GM19193 (cell line): Measurements from ENCODE around the gene MTA1.

Source experiments
- POLR2A ChIP-seq: IDR thresholded peaks from 4 replicates; pipeline ENCODE4 v1.6.1; 2011; ENCODE audit not compliant: insufficient read depth, insufficient read length; ENCODE audit errors: extremely low read depth

Gene MTA1

GRCh38 chr14:105498430-105499255 lies 79.0 kb downstream of the MTA1 start:
- no peak for TF ChIP-seq POLR2A

DNA sequence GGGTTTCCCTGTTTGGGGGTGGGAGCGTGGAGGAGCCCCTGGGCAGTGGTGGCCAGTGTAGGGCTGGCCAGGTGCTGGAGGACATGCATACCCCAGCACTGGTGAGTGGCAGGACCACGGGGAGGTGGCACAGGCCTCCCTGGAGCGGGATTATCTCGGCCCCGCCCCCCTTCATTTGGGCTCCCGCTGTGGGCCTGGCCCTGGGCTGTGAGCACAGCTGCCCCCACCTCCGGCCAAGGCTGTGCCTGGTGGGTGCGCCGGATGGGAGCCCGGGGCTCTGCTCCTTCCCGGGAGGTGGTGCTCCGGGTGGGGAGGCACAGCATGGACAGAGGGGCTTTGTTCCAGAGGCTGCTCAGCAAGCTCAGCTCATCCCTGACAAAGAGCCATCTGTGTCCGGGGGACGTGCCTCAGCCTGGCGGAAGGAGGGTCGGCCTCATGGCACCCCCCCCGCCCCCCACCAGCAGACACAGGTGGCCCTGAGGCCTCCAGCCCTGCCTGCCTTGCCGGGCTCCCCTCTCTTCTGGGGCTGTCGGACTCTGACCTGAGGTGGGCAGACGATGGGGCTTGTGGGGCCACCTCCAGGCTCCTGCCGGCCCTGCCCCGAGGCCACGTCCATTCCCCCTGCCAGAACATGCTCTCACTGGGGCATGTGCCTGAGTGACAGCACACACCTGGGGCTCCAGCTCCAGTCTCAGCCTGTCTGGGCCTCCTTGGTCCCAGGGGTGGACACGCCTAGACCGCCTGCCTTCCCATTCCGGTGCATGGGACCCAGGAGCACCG lies 79.8 kb downstream of the MTA1 start:
- no peak for TF ChIP-seq POLR2A

- TF ChIP-seq POLR2A, result no peak
These were observed 80.6 kb downstream of the MTA1 start for GRCh38 chr14:105500036-105500725.

GRCh38 chr14:105500726-105501101 lies 81.1 kb downstream of the MTA1 start:
- no peak for TF ChIP-seq POLR2A

DNA sequence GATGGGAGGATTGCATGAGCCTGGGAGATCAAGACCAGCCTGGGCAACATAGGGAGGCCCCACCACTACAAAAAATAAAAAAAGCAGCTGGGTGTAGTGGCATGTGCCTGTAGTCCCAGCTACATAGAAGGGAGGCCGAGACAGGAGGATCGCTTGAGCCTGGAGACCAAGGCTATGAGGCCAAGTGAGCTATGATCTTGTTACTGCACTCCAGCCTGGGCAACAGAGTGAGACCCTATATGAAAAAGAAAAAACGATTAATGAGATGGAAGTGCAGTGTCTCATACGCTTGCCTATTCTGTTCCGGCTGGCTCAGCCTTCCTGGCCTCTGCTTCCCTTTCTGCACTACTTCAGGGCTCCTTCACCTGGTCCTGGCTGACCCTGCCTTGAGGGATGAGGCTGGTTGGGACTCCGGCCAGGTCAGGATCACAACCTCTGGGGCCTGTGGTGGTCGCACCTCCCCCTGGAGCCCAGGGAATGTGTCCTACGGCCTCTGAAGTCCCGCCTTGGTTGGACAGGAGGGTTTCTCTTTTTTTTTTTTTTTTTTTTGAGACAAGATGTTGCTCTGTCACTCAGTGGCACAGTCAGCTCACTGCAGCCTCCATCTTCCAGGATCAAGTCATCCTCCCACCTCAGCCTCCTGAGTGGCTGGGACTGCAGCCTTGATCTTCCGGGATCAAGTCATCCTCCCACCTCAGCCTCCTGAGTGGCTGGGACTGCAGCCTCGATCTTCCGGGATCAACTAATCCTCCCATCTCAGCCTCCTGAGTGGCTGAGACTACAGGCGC lies 82.1 kb downstream of the MTA1 start:
- no peak for TF ChIP-seq POLR2A

DNA sequence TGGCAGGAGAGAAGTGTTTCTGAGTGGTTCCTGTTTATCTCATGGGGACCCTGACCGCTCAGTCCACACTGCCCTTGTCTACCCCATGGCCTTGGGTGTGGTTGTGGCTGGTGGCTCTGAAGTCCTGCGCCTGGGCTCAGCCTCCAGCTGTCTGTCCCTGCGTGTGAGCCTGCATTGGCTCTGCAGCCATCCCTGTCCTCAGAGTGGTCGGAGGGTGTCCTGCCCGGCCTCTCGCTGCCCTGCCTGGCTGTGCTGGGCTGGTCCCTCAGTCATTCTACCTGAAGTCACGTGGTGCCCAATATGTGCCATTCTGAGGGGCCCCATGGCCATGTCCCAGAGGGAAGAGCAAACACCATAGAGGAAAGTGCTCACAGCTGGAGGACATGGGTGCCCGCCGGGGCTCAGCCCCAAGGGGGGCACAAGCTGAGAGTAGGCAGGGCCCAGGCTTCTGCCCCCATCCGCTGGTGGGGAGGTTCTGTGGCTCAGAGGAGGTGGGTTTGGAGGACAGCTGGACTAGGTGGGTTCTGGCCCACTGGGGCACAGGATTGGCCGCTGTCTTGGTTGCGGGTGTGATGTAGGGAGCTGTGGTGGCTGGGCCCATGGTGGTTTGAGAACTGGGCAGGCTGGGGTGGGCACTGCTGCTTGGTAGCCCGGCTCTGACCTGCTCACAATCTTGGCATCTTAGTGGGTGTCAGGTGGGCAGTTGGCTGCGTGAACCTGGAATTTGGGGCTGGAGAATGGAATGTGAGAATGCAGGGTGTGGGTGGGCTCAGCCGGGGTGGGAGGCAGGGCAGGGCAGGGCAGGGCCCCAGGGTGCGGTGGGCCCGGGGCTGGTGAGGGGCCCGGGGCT lies 83.0 kb downstream of the MTA1 start:
- no peak for TF ChIP-seq POLR2A

DNA sequence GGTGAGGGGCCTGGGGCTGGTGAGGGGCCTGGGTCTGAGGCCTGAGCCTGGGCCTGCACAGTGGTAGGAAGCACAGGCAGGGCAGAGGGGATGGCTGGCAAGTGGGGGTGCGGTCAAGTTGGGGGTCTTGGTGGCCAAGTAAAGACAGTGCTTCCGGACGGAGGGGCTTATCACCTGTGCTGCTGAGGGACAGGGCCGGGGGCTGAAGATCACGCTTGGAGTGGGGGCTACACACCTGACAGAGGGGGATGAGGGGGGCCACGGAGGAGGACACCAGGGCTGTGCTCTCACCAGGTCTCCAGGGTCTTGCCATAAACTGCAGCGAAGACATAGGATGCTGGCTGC lies 83.6 kb downstream of the MTA1 start:
- TF ChIP-seq POLR2A, result no peak

DNA sequence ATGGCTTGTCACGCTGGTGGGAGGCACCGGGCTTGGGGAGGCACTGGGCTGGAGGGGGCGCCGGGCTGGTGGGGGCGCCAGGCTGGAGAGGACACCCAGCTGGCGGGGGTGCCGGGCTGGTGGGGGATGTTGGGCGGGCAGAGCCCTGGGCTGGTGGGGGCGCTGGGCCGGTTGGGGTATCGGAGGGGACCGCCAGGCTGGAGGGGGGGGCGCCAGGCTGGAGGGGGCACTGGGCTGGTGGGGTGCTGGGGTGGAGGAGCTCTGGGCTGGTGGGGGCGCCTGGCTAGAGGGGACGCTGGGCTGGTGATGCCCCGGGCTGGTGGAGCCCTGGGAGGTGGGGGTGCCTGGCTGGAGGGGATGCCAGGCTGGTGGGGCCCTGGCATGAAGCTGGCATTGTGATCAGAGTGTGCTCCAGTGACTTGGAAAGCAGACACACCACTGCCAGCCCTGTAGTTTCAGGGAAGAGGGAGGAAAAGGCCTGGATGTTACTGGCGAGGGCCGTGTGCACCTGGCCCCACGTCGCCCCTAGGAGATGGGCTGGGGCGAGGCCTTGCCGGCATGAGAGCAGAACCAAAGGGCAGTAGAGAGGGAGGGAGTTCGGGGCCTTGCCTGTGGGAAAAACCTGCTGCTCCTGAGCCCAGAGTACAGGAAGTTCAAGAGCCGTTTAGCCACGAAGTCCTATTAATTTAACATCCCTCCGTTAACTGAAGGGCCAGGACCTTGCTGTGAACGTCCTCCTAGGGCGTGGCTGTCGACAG lies 84.5 kb downstream of the MTA1 start:
- TF ChIP-seq POLR2A, result no peak

- TF ChIP-seq POLR2A, result no peak
These were observed 85.5 kb downstream of the MTA1 start for GRCh38 chr14:105505101-105505500.

GRCh38 chr14:105507247-105507646 lies 87.6 kb downstream of the MTA1 start:
- TF ChIP-seq POLR2A, result no peak

GRCh38 chr14:105508069-105508468 lies 88.4 kb downstream of the MTA1 start:
- no peak for TF ChIP-seq POLR2A

- no peak for TF ChIP-seq POLR2A
These were observed 89.0 kb downstream of the MTA1 start for GRCh38 chr14:105508601-105509000.

DNA sequence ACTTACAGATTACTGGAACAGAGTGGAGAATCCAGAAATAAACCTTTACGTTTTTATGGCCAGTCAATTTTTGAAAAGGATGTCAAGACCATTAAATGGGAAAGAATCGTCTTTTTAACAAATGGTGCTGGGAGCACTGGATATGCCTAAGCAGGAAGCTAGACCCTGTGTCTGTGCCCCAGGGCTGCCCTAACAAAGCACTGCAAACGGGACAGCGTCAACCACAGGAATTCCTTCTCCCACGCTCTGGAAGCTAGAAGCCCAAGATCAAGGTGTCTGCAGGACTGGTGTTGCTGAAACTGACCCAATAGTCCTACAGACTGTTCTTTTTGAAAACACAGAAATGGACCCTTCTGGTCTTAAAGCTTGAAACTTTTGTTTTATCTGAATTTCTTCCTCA lies 97.5 kb downstream of the MTA1 start:
- TF ChIP-seq POLR2A, result no peak
